K562 (cell line): ENCODE data around the gene RPL15. TPM values are rescaled to one million over a fixed set of nuclear protein-coding genes. Genes with fewer than 3 reads are reported as not detected.

ENCODE experiments used
- ATAC-seq: fragments of 200-7000 bp; cut with Tn5 transposase; 3 replicates; pipeline ENCODE4 v1.9.1; 2020; ENCODE audit warnings: moderate library complexity
- BruUV-seq: library from RNA; stranded (reverse); fragments of 400-500 nt; replicated peaks from 2 replicates; lab custom pipeline; 2021; lab: Mats Ljungman, UMichigan
- CTCF ChIA-PET: fragments of 300-600 bp; formaldehyde crosslinking; extraction: SDS; loops from one replicate; lab custom pipeline; 2021; ENCODE audit warnings: low intra/inter-chr PET ratio; lab: Yijun Ruan, JAX
- POLR2A ChIA-PET: fragments of 300-600, 350-650 bp; sonication (Branson Sonifier 250); formaldehyde crosslinking; extraction: SDS; loops from one replicate; lab custom pipeline; 2021; ENCODE audit warnings: antibody characterized with exemption, inconsistent platforms; lab: Yijun Ruan, JAX
- DNase-seq, 4 experiments: peaks; one replicate each; pipeline versions ENCODE4 v3.0.0 to v3.0.0-alpha.2; 2011 to 2018; ENCODE audit warnings: low spot score in 3 of 4, mixed read lengths in 3 of 4; ENCODE audit errors: extremely low read depth in 1 of 4
- FAIRE-seq: peaks from 2 replicates; lab custom pipeline; 2011; peaks lifted over from hg19 to GRCh38; lab: Jason Lieb, UNC
- H2AFZ ChIP-seq: 2 replicates; pipeline ENCODE4 v1.6.0; 2011; ENCODE audit warnings: low read depth, low read length, control low read depth, inconsistent platforms
- H3K27ac ChIP-seq: fragments of 200-600 bp; 3 replicates; pipeline ENCODE4 v1.8.0; 2011; ENCODE audit warnings: low read depth, mild to moderate bottlenecking, control low read depth, inconsistent platforms, low read length, moderate library complexity, mixed read lengths; ENCODE audit errors: extremely low read depth
- H3K27me3 ChIP-seq, 2 experiments: fragments of 300-600 bp in 1 of 2; 2 replicates in 1 of 2; 3 replicates in 1 of 2; pipeline versions ENCODE4 v1.6.0 to v1.8.0; 2011; ENCODE audit warnings: inconsistent platforms in 2 of 2, low read length in 2 of 2, mild to moderate bottlenecking in 1 of 2, mixed read lengths in 1 of 2, moderate library complexity in 1 of 2; ENCODE audit not compliant: control insufficient read depth in 2 of 2, insufficient read depth in 2 of 2
- H3K36me3 ChIP-seq: fragments of 300-600 bp; 3 replicates; pipeline ENCODE4 v1.8.0; 2011; ENCODE audit warnings: mild to moderate bottlenecking, low read length, inconsistent platforms; ENCODE audit not compliant: control insufficient read depth, insufficient read depth
- H3K4me1 ChIP-seq, 2 experiments: fragments of 200-600 bp in 1 of 2; replicated peaks in 1 of 2; 2 replicates in 1 of 2; 3 replicates in 1 of 2; pipeline versions ENCODE4 v1.5.1 to v1.8.0; 2011; ENCODE audit warnings: inconsistent platforms in 2 of 2, low read length in 2 of 2, mild to moderate bottlenecking in 1 of 2, mixed read lengths in 1 of 2, moderate library complexity in 1 of 2; ENCODE audit not compliant: control insufficient read depth in 2 of 2, insufficient read depth in 2 of 2
- H3K4me2 ChIP-seq: 2 replicates; pipeline ENCODE4 v1.6.1; 2011; ENCODE audit warnings: low read length, control low read depth, inconsistent platforms, mixed read lengths; ENCODE audit not compliant: insufficient read depth
- H3K4me3 ChIP-seq: fragments of 200-600 bp; sonication (generic), shearing (Covaris generic); 2 replicates; pipeline ENCODE4 v1.5.1; 2016; ENCODE audit warnings: control low read depth, inconsistent platforms
- H3K79me2 ChIP-seq: fragments of 200-600 bp; 3 replicates; pipeline ENCODE4 v1.8.0; 2011; ENCODE audit warnings: low read length, inconsistent platforms; ENCODE audit not compliant: control insufficient read depth, insufficient read depth
- H3K9ac ChIP-seq, 2 experiments: 2 replicates each; pipeline versions ENCODE4 v1.6.0 to v1.6.1; 2011; ENCODE audit warnings: low read depth in 2 of 2, low read length in 2 of 2, control low read depth in 1 of 2, inconsistent platforms in 1 of 2, mild to moderate bottlenecking in 1 of 2, mixed read lengths in 1 of 2; ENCODE audit not compliant: insufficient read depth in 1 of 2
- H3K9me1 ChIP-seq: one replicate; pipeline ENCODE4 v1.6.0; 2011; ENCODE audit warnings: inconsistent platforms, mild to moderate bottlenecking, low read length, moderate library complexity; ENCODE audit not compliant: control insufficient read depth, insufficient read depth
- H3K9me3 ChIP-seq: replicated peaks from 2 replicates; pipeline ENCODE4 v1.5.1; 2011; ENCODE audit warnings: low read depth, low read length, inconsistent platforms; ENCODE audit not compliant: control insufficient read depth, insufficient read depth
- H4K20me1 ChIP-seq: replicated peaks from 2 replicates; pipeline ENCODE4 v1.6.1; 2011; ENCODE audit warnings: low read length, inconsistent platforms, mixed read lengths; ENCODE audit not compliant: control insufficient read depth, insufficient read depth
- ARID4B ChIP-seq: sonication (generic); formaldehyde crosslinking; IDR thresholded peaks from 2 replicates; pipeline ENCODE4 v1.8.0; 2022; ENCODE audit warnings: mild to moderate bottlenecking, missing genetic modification reagents
- HNRNPL ChIP-seq: fragments of 200-400 bp; formaldehyde crosslinking; IDR thresholded peaks from 2 replicates; pipeline ENCODE4 v1.6.1; 2017; ENCODE audit warnings: low read depth, mild to moderate bottlenecking, low read length
- ZBTB7A ChIP-seq: IDR thresholded peaks from 2 replicates; pipeline ENCODE4 v1.6.1; 2011; ENCODE audit warnings: low read depth, mild to moderate bottlenecking, low read length, moderate library complexity, borderline replicate concordance; ENCODE audit not compliant: control insufficient read depth
- ZNF263 ChIP-seq: sonication (generic); formaldehyde crosslinking; IDR thresholded peaks from 2 replicates; pipeline ENCODE4 v1.8.0; 2022; ENCODE audit warnings: mild to moderate bottlenecking, missing genetic modification reagents, borderline replicate concordance
- ZNF644 ChIP-seq: fragments of 200-800 bp; sonication (Bioruptor generic); IDR thresholded peaks from 2 replicates; pipeline ENCODE4 v1.6.1; 2016; ENCODE audit warnings: low read depth, missing genetic modification characterization, missing compliant biosample characterization
- WGBS: fragments of 100-300 bp; shearing (Covaris generic); methylation state at CpG from one replicate; pipeline ENCODE4 v1.1.6; 2016; ENCODE audit warnings: low coverage, mixed read lengths; ENCODE audit not compliant: insufficient coverage; ENCODE audit errors: missing lambda C conversion rate; 5-methylcytosine and 5-hydroxymethylcytosine counted together
- in situ Hi-C: fragments of 300-500 bp; cut with MboI; formaldehyde crosslinking; loops from 4 replicates; pipeline ENCODE4 v1.15.0; 2018; ENCODE audit warnings: inconsistent platforms, mixed read lengths
- intact Hi-C: fragments of 100-400 bp; cut with micrococcal nuclease; formaldehyde crosslinking; loops from 2 replicates; pipeline ENCODE4 v1.14.2; 2022
- polyA plus RNA-seq, 8 experiments: library from polyadenylated mRNA; depleted of rRNA in 4 of 8; stranded (reverse) in 5 of 8; unstranded in 3 of 8; fragments of >200 nt; fragmentation: Nextera tagmentation in 2 of 8; fragmentation: Illumina TruSeq in 1 of 8; extraction: Ambion mirVana in 2 of 8; extraction: Trizol in 1 of 8; gene quantifications; 2 replicates each; pipeline versions ENCODE4 v1.2.1 to v1.2.3, GENCODE V29; 2011 to 2014; ENCODE audit warnings: inconsistent platforms in 1 of 8, missing spikeins in 1 of 8
- total RNA-seq, 7 experiments: library from RNA; depleted of rRNA in 6 of 7; stranded (reverse); fragments of >200 nt in 6 of 7; fragmentation: Illumina TruSeq in 2 of 7; extraction: Trizol in 2 of 7; gene quantifications; 2 replicates each; pipeline versions ENCODE4 v1.2.1 to v1.2.3, GENCODE V29; 2011 to 2021; ENCODE audit warnings: low replicate concordance in 1 of 7
- TF ChIP-seq, protein P1 (sequence below), 3 experiments: fragments of 200-800 bp in 1 of 3; sonication (Bioruptor generic) in 1 of 3; sonication (generic) in 1 of 3; formaldehyde crosslinking in 1 of 3; IDR thresholded peaks; 2 replicates each; pipeline versions ENCODE4 v1.6.1 to v1.8.0; 2016 to 2022; ENCODE audit warnings: mild to moderate bottlenecking in 2 of 3, missing compliant biosample characterization in 2 of 3, missing genetic modification characterization in 2 of 3, missing genetic modification reagents in 1 of 3
- TF ChIP-seq, protein P2 (sequence below): IDR thresholded peaks from 2 replicates; pipeline ENCODE4 v1.6.1; 2012; ENCODE audit warnings: low read depth, low read length, improper control_type of control experiment, borderline replicate concordance
- TF ChIP-seq, protein P3 (sequence below): fragments of 450-650 bp; IDR thresholded peaks from 2 replicates; pipeline ENCODE4 v1.6.1; 2017; ENCODE audit warnings: antibody characterized with exemption, mild to moderate bottlenecking

RPL15 gene
- total and polyA plus RNA-seq, 9 of the 15 experiments (the other 6 are each of a cell fraction or from before 2014, with no cell fraction given) = 2,393 to 8,850 (median 3,928) TPM

- H2AFZ ChIP-seq = no peak overlapping the region; the same call in 1 of the 2 replicates
- H3K36me3 ChIP-seq = no peaks in the 10 kb centered on the region
- H3K9ac ChIP-seq = peak overlapping the region in 1 of 2 experiments; percentile 86; a peak in 3 of 4 replicates
- no peaks in the 10 kb centered on the region for H3K9me3 ChIP-seq
- H3K27me3 ChIP-seq = no peaks in the 10 kb centered on the region
- H3K4me3 ChIP-seq = peak overlapping the region; percentile 59
- ATAC-seq = no peak
- H3K9me1 ChIP-seq = no peaks in the 10 kb centered on the region
- in situ Hi-C loops (no loop called here), intact Hi-C loops (loop anchor here (1.0 to 10.0 kb wide), 3 partner anchors 28 to 141 kb away; partner anchors contain the start of genes RPL15 and UBE2E1)
- H3K4me2 ChIP-seq = no peak overlapping the region
- H3K27ac ChIP-seq = peak overlapping the region; percentile 85; the same call in 1 of the 3 replicates
- POLR2A ChIA-PET = interaction anchor here (1.1 to 1.9 kb wide), 4 partner anchors 16 to 29 kb away, joined by 4 to 17 read pairs (median 6); partner anchors contain the start of genes NKIRAS1 and RPL15
- no peaks in the 10 kb centered on the region for H3K79me2 ChIP-seq
- no TSS peak for BruUV-seq
- DNase-seq = no peak
- CTCF ChIA-PET = interaction anchor here (0.6 kb wide), 1 partner anchor 312 kb away, joined by 3 read pairs; no protein-coding TSS in a partner anchor
- WGBS = 0% methylated on average over 12 of the region's 39 CpGs
- no peaks in the 10 kb centered on the region for H4K20me1 ChIP-seq
- FAIRE-seq = no peak
- peaks cover 17 to 51% of the 10 kb centered on the region in 2 experiments for H3K4me1 ChIP-seq
- TF ChIP-seq, protein P1, sequence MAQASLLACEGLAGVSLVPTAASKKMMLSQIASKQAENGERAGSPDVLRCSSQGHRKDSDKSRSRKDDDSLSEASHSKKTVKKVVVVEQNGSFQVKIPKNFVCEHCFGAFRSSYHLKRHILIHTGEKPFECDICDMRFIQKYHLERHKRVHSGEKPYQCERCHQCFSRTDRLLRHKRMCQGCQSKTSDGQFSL (CRISPR knock-in tag; IDR thresholded peaks at IDR 0.05) = peak; percentile 83
- TF ChIP-seq, protein P1 (tag; IDR thresholded peaks at IDR 0.05) = peak in 1 of 2 experiments; percentile 93; a peak in 2 of 4 replicates
- TF ChIP-seq ZNF263 (CRISPR knock-in tag) = no peak
- TF ChIP-seq ARID4B = peak; percentile 98; the same call in 1 of the 2 replicates
- TF ChIP-seq HNRNPL = 0 out of 2 replicates have a peak, but pooled peaks have one; percentile 22
- TF ChIP-seq, protein P2, sequence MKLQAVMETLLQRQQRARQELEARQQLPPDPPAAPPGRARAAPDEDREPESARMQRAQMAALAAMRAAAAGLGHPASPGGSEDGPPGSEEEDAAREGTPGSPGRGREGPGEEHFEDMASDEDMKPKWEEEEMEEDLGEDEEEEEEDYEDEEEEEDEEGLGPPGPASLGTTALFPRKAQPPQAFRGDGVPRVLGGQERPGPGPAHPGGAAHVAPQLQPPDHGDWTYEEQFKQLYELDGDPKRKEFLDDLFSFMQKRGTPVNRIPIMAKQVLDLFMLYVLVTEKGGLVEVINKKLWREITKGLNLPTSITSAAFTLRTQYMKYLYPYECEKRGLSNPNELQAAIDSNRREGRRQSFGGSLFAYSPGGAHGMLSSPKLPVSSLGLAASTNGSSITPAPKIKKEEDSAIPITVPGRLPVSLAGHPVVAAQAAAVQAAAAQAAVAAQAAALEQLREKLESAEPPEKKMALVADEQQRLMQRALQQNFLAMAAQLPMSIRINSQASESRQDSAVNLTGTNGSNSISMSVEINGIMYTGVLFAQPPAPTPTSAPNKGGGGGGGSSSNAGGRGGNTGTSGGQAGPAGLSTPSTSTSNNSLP = 0 out of 2 replicates have a peak, but pooled peaks have one; percentile 43
- TF ChIP-seq ZNF644 (tag) = 0 out of 2 replicates have a peak, but pooled peaks have one; percentile 21
- TF ChIP-seq ZBTB7A = peak; percentile 3; the same call in 1 of the 2 replicates
- TF ChIP-seq, protein P3, sequence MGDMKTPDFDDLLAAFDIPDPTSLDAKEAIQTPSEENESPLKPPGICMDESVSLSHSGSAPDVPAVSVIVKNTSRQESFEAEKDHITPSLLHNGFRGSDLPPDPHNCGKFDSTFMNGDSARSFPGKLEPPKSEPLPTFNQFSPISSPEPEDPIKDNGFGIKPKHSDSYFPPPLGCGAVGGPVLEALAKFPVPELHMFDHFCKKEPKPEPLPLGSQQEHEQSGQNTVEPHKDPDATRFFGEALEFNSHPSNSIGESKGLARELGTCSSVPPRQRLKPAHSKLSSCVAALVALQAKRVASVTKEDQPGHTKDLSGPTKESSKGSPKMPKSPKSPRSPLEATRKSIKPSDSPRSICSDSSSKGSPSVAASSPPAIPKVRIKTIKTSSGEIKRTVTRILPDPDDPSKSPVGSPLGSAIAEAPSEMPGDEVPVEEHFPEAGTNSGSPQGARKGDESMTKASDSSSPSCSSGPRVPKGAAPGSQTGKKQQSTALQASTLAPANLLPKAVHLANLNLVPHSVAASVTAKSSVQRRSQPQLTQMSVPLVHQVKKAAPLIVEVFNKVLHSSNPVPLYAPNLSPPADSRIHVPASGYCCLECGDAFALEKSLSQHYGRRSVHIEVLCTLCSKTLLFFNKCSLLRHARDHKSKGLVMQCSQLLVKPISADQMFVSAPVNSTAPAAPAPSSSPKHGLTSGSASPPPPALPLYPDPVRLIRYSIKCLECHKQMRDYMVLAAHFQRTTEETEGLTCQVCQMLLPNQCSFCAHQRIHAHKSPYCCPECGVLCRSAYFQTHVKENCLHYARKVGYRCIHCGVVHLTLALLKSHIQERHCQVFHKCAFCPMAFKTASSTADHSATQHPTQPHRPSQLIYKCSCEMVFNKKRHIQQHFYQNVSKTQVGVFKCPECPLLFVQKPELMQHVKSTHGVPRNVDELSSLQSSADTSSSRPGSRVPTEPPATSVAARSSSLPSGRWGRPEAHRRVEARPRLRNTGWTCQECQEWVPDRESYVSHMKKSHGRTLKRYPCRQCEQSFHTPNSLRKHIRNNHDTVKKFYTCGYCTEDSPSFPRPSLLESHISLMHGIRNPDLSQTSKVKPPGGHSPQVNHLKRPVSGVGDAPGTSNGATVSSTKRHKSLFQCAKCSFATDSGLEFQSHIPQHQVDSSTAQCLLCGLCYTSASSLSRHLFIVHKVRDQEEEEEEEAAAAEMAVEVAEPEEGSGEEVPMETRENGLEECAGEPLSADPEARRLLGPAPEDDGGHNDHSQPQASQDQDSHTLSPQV = no peak; the same call in 1 of the 2 replicates
Observed at GRCh38 chr3:23945663-23945912, 28.7 kb downstream of the RPL15 start.
